Dendritic cell treated with granulocyte-macrophage colony-stimulating factor and Interleukin-4, amounts not matched to agents 40 ng/mL and 50 ng/mL, for 4 days (primary cell): Measurements from ENCODE around the gene DNM3.
A peak's percentile ranks its signal among the peaks of the same experiment; 100 is the strongest.

Experiments
- H3K27ac Mint-ChIP-seq: one replicate; pipeline ENCODE4 v1.8.0; 2022; ENCODE audit warnings: mild to moderate bottlenecking, mixed read lengths
- H3K27me3 Mint-ChIP-seq: one replicate; pipeline ENCODE4 v1.8.0; 2022; ENCODE audit warnings: mild to moderate bottlenecking, mixed read lengths
- H3K36me3 Mint-ChIP-seq: one replicate; pipeline ENCODE4 v1.8.0; 2022; ENCODE audit warnings: low read depth, mixed read lengths
- H3K4me1 Mint-ChIP-seq: one replicate; pipeline ENCODE4 v1.8.0; 2022; ENCODE audit warnings: low read depth, mixed read lengths
- H3K4me3 Mint-ChIP-seq: one replicate; pipeline ENCODE4 v1.8.0; 2022; ENCODE audit warnings: mild to moderate bottlenecking, moderate library complexity, mixed read lengths
- H3K9me3 Mint-ChIP-seq: one replicate; pipeline ENCODE4 v1.8.0; 2022; ENCODE audit warnings: mixed read lengths
- intact Hi-C: fragments of 100-400 bp; cut with micrococcal nuclease; formaldehyde crosslinking; loops from one replicate; pipeline ENCODE4 v1.15.0; 2022

The DNM3 gene

DNA sequence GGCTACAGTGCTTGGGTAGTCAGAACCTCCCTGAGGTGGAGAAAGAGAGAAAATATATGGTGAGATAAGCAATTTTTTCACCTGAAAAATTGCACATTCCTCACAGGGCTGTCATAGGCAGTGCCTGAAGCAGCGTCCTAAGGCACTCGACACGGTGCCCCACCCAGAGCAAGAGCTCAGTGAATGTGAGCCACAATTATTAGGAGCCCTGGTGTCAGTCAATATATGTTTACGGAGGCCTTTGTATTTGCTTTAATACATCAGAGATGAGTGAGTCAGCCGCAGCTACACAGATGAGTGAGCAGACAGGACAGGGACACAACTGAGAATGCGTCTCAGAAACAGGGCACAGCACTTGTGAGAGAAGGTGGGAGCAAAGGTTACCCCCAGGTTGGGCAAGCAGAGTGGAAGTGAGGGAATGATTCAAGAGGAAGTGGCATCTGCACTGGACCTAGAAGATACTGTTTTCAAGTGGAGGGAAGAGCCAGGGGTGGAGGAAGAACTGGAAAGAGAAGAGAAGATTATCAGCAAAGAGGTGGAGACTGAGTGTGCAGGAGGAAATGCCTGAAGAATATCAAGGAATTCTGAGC lies 607.8 kb downstream of the DNM3 start:
- no peaks in the 10 kb centered on the region for H3K9me3 Mint-ChIP-seq
- H3K36me3 Mint-ChIP-seq: no peaks in the 10 kb centered on the region
- H3K27ac Mint-ChIP-seq: peak overlapping the region; percentile 2

DNA sequence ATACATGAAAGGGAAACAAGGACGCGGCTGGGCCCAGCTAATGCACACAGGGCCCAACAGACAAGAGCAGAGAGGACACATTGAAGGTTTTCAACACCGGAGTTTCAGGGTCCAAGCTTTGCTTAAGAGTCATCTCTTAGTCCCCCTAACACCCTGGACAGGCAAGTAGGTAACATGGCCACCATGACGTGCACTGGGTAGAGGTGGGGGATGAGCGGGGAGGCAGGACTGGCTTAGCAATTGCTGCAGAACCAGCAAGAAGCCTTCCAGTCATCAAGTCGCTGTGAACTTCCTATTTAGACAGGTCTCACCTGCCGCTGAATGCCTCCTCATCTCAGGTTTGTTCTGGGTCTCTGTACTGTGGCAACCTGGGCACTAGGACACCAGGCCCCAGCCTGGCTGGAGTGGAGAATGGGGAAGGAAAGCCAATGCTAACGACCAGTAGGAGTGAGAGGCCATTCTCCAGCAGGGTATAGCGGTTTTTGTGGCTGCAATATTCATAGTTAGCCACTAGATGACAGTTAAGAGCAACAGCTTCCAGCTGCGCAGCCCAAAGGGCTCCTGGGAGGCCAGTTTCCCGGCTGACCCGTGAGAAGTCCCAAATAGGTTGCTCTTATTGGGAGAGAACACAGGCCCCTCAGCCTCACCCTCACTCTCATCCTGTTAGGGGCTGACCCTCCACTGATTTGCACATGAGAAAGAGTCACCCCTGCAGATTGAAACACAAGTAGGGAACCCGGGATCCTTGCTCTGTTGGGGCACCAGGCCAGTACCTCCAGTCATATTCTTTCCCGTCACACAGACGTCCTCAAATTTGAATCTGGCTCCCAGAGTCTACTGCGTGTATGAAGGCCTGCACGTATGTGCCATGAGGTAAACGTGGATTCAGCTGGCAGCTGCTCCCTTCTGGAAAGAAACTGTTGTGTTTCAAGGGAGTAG lies 608.6 kb downstream of the DNM3 start:
- Mint-ChIP-seq H3K27ac (peak overlapping the region; percentile 32), H3K9me3 (no peaks in the 10 kb centered on the region), H3K4me3 (no peak overlapping the region), H3K36me3 (no peaks in the 10 kb centered on the region), H3K27me3 (no peaks in the 10 kb centered on the region), H3K4me1 (peaks cover 28% of the 10 kb centered on the region)
- intact Hi-C loops: loop anchor here (1.0 to 5.0 kb wide), 2 partner anchors 83 to 267 kb away; partner anchors contain the start of gene SUCO

More for the DNA sequence above, 607.8 kb downstream of the DNM3 start:
- intact Hi-C loops: no loop called here
- no peak overlapping the region for H3K4me3 Mint-ChIP-seq
- H3K4me1 Mint-ChIP-seq: peaks cover 28% of the 10 kb centered on the region
- no peaks in the 10 kb centered on the region for H3K27me3 Mint-ChIP-seq

DNA sequence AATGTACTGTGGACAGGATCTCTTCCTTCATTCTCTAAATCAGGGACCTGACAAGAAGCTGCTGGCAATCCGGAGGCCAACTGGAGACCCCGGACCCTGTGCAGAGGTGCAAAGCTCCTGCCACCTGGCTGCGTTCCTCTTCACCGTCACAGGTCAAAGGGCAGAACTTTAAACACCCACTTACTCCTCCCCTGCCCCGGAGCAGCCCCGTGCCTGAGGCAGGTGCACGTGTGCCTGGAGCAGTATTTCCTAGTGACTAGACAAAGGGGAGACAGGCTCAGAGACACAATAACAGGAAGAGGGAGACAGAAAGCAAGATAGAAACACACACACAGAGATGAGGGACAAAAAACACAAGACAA lies 609.2 kb downstream of the DNM3 start:
- intact Hi-C loops: loop anchor here (1.0 to 5.0 kb wide), 2 partner anchors 83 to 267 kb away; partner anchors contain the start of gene SUCO
- Mint-ChIP-seq H3K4me3 (no peak overlapping the region), H3K36me3 (no peaks in the 10 kb centered on the region), H3K27ac (peak overlapping the region; percentile 32), H3K4me1 (peaks cover 28% of the 10 kb centered on the region), H3K9me3 (no peaks in the 10 kb centered on the region), H3K27me3 (no peaks in the 10 kb centered on the region)

DNA sequence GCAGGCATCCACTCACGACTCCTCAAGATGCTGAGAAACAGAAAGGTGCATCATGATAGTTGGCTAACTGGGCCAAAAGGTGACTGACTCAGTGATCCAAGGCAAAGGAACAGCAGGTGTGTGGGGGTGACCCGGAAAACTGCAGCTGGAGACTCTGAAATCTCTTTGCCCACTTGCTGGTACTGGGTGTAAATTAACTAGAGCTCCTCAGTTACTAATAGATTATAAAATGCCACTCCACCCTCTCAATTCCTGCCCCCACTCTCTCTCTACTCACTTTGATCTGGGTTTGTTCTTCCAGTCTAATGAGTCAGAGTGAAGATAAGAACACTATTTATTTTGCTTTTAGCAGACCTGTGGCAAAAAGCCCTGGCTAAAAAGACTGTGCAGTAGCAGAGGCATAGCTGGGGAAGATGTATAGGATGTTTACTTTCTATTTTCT lies 609.7 kb downstream of the DNM3 start:
- no peak overlapping the region for H3K4me3 Mint-ChIP-seq
- intact Hi-C loops: loop anchor here (5.0 kb wide), 1 partner anchor 266 kb away; no protein-coding TSS in a partner anchor
- H3K9me3 Mint-ChIP-seq: no peaks in the 10 kb centered on the region
- H3K36me3 Mint-ChIP-seq: no peaks in the 10 kb centered on the region
- peaks cover 28% of the 10 kb centered on the region for H3K4me1 Mint-ChIP-seq
- no peak overlapping the region for H3K27ac Mint-ChIP-seq
- H3K27me3 Mint-ChIP-seq: no peaks in the 10 kb centered on the region

DNA sequence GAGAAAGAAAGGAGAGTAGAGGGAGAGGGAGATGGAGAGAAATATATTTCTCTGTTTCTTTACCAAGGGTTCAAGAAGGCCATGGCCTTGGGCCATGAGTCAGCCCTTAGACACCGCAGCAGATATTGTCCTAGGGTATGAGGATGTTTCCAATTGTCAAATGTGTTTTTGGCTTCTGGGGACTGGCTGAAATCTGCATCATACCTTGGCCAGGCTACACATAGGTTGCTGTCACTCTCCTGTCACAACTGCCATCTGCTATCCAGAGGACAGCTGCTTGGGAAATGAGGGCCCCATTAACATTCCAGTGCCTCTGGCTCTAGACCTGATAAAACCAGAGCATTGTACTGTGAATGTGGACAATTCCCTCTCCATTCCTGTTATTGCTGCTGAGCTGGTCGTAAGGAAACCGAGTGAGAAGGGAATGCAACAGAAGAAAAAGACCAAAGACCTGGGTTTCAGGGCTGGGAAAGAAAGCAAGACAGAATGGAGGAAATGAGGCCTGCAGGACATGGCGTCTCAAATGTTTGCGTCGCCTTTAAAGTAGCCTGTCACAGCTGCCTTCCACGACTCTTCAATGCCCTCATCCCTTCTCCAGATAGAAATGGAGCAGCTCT lies 611.3 kb downstream of the DNM3 start:
- no peaks in the 10 kb centered on the region for H3K36me3 Mint-ChIP-seq
- intact Hi-C loops: loop anchor here (5.0 kb wide), 1 partner anchor 265 kb away; no protein-coding TSS in a partner anchor
- no peak overlapping the region for H3K4me3 Mint-ChIP-seq
- H3K4me1 Mint-ChIP-seq: peaks cover 22% of the 10 kb centered on the region
- no peak overlapping the region for H3K27ac Mint-ChIP-seq
- no peaks in the 10 kb centered on the region for H3K9me3 Mint-ChIP-seq
- no peaks in the 10 kb centered on the region for H3K27me3 Mint-ChIP-seq

DNA sequence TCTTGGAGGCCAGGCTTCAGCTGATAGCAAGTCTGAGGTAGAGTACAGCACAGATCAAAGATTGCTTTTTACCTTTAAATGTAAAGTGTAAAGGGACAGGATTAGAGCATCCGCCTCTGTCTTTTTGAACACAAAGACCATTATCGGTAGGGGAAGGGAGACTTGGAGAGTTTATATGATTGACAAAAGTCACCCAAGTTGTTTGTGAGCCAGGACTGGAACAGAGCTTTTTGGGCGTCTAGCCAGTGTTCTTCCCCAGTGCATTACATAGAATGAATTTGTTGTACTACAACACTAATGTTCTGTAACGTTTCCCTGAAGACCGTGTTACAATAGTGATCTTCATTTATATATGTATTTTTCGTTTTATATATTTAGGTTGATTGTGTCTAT lies 611.9 kb downstream of the DNM3 start:
- Mint-ChIP-seq H3K9me3 (no peaks in the 10 kb centered on the region), H3K36me3 (no peaks in the 10 kb centered on the region), H3K4me3 (no peak overlapping the region), H3K4me1 (peaks cover 18% of the 10 kb centered on the region), H3K27ac (no peak overlapping the region), H3K27me3 (no peaks in the 10 kb centered on the region)
- intact Hi-C loops: loop anchor here (5.0 kb wide), 1 partner anchor 264 kb away; no protein-coding TSS in a partner anchor

DNA sequence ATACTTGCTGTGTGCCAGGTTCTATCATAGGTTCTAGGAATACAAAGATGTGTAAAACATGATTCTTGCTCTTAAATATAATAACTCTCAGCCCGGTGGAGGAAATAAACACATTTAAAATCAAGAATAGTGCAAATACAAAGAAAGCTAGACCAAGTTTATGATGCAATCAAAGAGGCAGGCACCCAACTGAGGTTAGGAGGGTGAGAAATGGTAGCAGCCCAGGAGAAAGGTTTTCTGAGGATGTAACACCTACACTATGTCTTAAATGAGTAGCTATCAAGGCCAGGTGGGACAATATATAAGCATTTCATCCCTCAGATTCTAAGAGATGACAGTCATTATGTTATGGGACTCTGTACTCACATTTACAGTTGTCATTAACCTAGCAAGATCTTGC lies 612.3 kb downstream of the DNM3 start:
- no peaks in the 10 kb centered on the region for H3K27me3 Mint-ChIP-seq
- H3K4me1 Mint-ChIP-seq: peaks cover 18% of the 10 kb centered on the region
- no peaks in the 10 kb centered on the region for H3K36me3 Mint-ChIP-seq
- intact Hi-C loops: loop anchor here (5.0 kb wide), 1 partner anchor 264 kb away; no protein-coding TSS in a partner anchor
- no peak overlapping the region for H3K27ac Mint-ChIP-seq
- no peak overlapping the region for H3K4me3 Mint-ChIP-seq
- no peaks in the 10 kb centered on the region for H3K9me3 Mint-ChIP-seq

DNA sequence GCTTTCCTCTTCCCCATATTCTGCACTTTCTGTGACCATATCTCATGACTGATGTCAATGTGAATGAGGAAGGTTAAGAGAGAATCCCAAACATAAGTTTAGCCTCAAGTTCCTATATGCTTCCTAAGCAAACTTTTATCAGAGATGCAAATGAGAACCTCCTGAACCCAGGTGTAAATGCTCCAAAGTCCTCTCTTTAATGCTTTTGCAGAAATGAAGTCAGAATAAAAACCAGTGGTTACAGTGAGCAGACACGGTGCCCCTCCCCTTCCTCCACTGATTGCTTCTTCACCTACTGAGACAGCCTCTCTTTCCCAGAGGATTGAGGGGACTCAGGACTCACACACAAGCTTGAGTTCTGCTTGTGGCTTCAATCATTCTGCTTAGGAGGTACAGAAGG lies 614.2 kb downstream of the DNM3 start:
- no peaks in the 10 kb centered on the region for H3K27me3 Mint-ChIP-seq
- no peak overlapping the region for H3K4me3 Mint-ChIP-seq
- peaks cover 3% of the 10 kb centered on the region for H3K4me1 Mint-ChIP-seq
- no peaks in the 10 kb centered on the region for H3K36me3 Mint-ChIP-seq
- intact Hi-C loops: no loop called here
- no peak overlapping the region for H3K27ac Mint-ChIP-seq
- H3K9me3 Mint-ChIP-seq: no peaks in the 10 kb centered on the region

DNA sequence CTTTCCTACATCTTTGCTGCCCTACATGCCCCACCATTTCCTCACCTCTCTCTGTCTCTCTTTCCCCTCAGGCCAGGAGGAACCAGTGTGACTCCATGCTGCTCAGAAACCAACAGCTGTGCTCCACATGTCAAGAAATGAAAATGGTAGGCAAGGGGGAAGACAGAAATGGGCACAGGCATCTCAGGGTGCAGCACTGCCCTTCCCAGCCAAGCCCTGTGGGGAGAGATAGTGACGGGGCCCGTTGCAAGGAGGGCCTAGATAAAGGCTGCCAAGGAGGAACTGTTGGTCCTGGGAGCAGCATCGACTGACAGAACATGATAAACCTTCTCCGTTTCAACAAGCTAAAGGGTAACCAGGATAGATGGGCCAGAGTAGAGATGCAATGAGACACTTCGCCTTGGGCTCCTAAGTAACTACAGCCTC lies 615.1 kb downstream of the DNM3 start:
- Mint-ChIP-seq H3K27me3 (no peaks in the 10 kb centered on the region), H3K4me1 (no peaks in the 10 kb centered on the region)

DNA sequence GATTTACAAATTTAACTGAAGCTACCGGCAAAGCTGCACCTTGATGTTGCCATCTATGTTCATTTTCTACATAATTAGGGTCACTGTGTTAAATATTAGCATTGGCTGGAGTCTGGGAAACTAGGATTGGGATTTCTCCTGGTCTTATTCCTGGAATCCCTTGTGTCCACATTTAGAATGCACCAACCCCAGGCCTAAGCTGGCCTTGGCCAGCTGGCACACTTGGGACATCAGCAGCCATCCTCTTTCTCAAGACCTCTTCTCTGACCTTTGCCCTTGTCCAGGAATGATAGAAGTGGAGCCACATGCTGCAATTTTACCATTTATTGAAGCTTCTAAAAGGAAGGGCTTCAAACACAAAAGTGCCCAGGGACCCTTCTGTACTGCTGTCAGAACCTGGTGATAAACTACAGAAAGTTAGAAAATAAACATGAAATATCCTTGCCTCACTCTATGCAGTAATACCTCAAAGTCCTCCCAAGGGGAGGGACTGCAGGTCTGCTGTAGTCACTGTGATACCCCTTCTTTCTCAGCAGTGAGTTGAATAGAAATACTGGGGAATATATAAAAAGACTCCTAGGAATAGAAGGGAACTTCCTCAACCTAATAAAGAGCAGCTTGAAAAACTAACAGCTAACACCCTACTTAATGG lies 616.3 kb downstream of the DNM3 start:
- H3K4me1 Mint-ChIP-seq: no peaks in the 10 kb centered on the region
- no peak overlapping the region for H3K27ac Mint-ChIP-seq
- no peaks in the 10 kb centered on the region for H3K27me3 Mint-ChIP-seq
- H3K4me3 Mint-ChIP-seq: no peak overlapping the region
- no peaks in the 10 kb centered on the region for H3K9me3 Mint-ChIP-seq
- no peaks in the 10 kb centered on the region for H3K36me3 Mint-ChIP-seq
- intact Hi-C loops: no loop called here

More for the DNA sequence above, 615.1 kb downstream of the DNM3 start:
- no peak overlapping the region for H3K27ac Mint-ChIP-seq
- H3K36me3 Mint-ChIP-seq: no peaks in the 10 kb centered on the region
- no peak overlapping the region for H3K4me3 Mint-ChIP-seq
- intact Hi-C loops: no loop called here
- H3K9me3 Mint-ChIP-seq: no peaks in the 10 kb centered on the region

DNA sequence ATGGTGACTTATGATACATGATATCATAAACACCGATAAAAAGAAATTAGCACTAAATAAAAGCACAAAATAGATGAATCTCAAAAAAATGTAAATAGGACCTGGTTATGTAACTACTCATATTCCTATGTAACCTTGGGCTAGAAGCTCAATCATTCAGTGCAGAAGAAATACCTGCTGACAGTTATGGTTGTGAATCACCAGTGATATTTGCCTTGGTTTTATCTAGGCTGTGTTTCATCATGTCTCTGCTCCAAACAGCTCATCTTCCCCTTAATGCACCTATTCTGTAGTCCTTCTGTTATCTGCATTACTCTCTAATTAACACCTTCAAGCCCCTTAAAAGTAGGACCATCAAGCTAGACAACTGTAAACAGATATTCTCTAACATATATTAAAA lies 618.9 kb downstream of the DNM3 start:
- Mint-ChIP-seq H3K9me3 (no peaks in the 10 kb centered on the region), H3K27ac (no peak overlapping the region), H3K27me3 (no peaks in the 10 kb centered on the region), H3K36me3 (no peaks in the 10 kb centered on the region), H3K4me3 (no peak overlapping the region), H3K4me1 (no peaks in the 10 kb centered on the region)
- intact Hi-C loops: no loop called here

DNA sequence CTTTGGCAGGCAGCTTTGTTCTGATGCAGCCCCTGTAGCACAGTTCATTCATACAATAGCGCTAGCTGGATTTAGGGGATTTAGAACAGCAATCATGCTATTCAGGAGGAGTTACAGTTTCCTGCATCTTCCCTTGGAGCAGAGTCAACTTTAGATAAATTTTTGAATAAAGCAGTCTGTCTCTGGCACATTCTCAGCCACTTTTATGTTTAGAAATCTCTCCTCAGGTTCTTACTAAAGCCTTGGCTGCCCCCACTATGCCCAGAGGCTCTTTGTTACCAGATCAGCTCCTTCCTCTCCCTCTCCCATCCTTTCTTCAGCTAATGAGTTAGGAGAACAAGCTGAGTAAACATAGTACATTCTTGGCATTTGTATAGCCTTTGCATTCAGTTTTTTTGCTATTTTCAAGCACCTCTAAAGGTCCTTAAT lies 619.6 kb downstream of the DNM3 start:
- intact Hi-C loops: no loop called here
- no peaks in the 10 kb centered on the region for H3K4me1 Mint-ChIP-seq
- H3K9me3 Mint-ChIP-seq: no peaks in the 10 kb centered on the region
- no peak overlapping the region for H3K27ac Mint-ChIP-seq
- no peak overlapping the region for H3K4me3 Mint-ChIP-seq
- no peaks in the 10 kb centered on the region for H3K27me3 Mint-ChIP-seq
- H3K36me3 Mint-ChIP-seq: no peaks in the 10 kb centered on the region
